Measurements from ENCODE around the gene BCDIN3D.
A peak's percentile ranks its signal among the peaks of the same experiment; 100 is the strongest.

Gene BCDIN3D

DNA sequence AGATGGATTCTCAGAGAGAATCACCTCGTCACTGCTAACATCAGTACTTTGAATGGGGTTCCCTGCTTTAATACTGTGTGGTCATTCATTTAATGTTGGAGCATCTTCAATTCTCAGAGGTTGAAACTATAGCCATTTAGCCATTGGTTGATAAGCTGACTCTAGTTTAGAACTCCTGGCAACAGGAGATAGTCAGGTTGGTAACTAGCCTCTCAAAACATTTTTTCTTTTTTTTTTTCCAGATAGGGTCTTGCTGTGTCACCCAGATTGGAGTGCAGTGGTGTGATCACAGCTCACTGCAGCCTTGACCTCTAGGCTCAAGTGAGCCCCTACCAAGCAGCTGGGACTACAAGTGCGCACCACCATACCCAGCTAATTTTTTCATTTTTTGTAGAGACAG lies 11.2 kb downstream of the BCDIN3D start:
- TF ChIP-seq CTCF (IDR thresholded peaks at IDR 0.05; ENCODE audit: insufficient read depth, low read depth, low read length, missing control alignments): no peak
- DNase-seq (ENCODE audit: low read depth): no peak
- H3K4me3 ChIP-seq (ENCODE audit: low read length): no peak overlapping the region

DNA sequence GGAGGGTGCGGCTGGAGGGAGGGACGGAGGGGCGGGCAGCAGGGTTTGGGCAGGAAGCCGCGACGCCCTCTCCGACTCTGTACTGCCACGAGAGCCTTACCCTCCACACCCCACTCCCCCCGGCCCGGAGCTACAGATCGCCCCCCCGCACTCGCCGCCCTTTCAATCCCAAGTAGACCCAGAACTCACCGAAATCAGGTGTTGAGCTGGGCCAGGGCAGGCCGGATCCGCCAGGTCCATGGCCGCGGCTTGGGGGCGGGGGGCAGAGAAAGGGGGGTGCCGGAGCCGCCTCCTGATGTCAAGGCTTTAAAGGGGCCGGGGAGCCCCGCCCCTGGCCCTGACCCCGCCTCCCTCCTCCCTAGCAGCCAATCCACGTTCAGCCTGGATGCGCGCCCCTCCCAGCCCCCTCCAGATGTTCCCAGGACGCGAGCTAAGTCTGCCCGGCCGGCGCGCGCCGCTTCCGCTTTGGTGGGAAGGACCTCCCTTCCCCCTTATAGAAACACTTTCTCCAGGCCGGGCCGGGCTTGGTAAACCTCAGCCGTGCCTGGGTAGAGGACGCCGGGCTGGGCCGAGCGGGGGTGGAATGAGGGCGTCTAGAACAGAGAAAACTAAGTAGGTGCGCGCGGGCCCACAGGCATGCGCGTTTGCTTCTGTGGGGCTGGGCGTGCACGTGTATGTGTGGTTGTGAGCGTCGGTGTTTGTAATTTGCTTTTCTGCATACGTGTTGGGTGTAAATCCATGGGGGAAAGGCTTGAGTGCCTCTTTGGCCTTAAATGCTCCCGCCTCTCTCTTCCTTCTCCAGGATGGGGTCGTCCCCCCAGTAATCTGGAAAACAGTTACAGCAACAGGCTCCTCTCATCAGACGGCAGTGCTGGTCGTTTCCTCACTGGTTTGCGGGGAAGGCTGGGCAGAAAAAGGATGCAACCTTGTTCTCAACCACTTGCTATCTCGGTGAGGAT lies 14.5 kb downstream of the BCDIN3D start, which contains the start of gene NCKAP5L:
TSS of gene NCKAP5L (minus strand) at position 281 of the 959 bp plus-strand sequence. CDS start 24,369 bp downstream, outside the sequence.
- DNase-seq (ENCODE audit: low read depth): peak; percentile 97
- H3K4me3 ChIP-seq (ENCODE audit: low read length): peak within 1 kb of the TSS; percentile 67
- TF ChIP-seq CTCF (IDR thresholded peaks at IDR 0.05; ENCODE audit: insufficient read depth, low read depth, low read length, missing control alignments): no peak

GRCh38 chr12:49827401-49828099 lies 15.4 kb downstream of the BCDIN3D start:
- H3K4me3 ChIP-seq (ENCODE audit: low read length): peak overlapping the region; percentile 67
- TF ChIP-seq CTCF (IDR thresholded peaks at IDR 0.05; ENCODE audit: insufficient read depth, low read depth, low read length, missing control alignments): no peak
- peak; percentile 26 for DNase-seq (ENCODE audit: low read depth)

DNA sequence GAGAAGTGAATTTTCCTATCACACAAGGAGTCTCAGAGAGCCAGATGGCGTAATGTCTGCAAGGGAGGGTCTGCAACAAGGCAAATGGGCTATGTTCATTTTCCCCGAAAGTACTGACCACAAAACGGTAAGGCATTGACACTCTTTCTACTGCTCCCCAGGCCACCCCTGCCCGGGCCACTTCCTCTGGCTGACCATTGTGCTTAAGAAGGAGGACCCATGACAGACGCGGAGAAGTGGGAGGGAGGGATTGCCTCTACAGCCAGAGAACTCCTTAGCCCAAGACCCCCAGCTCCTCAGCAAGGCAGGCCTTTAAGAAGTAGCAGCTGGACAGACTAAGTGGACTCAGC lies 15.9 kb downstream of the BCDIN3D start:
- peak overlapping the region; percentile 67 for H3K4me3 ChIP-seq (ENCODE audit: low read length)
- DNase-seq (ENCODE audit: low read depth): no peak
- no peak for TF ChIP-seq CTCF (IDR thresholded peaks at IDR 0.05; ENCODE audit: insufficient read depth, low read depth, low read length, missing control alignments)

- DNase-seq (ENCODE audit: low read depth): peak; percentile 45
- no peak for TF ChIP-seq CTCF (IDR thresholded peaks at IDR 0.05; ENCODE audit: insufficient read depth, low read depth, low read length, missing control alignments)
- H3K4me3 ChIP-seq (ENCODE audit: low read length): no peak overlapping the region
These were observed 16.9 kb downstream of the BCDIN3D start for GRCh38 chr12:49825971-49826421.

DNA sequence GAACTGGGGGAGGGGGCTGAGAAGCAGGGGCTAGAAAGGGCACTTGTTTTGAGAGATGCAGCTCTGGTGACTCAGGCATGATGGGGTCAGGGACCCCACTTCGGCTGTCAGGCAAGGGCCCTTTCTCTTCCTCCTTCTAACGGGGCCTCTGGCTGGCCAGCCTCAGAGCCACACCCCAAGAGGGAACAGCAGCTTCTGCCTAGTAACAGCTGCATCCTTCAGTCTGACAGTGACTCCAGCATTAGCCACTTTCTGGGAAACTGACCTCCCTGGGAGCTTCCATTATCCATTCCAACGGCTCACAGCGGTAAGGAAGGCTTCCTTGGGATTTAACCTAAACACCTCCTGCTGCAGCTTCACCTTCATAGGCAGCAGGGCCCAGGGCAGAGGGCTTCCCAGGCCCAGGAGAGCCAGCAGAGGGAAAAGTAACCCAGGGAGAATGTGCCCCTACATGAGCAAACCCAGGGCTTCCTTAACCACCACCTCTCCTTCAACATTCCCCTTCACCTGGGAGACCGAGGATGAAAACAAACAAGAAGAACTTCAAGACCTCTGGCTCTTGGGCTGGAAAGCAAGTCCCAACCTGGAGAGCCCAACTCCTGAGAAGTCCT lies 17.4 kb downstream of the BCDIN3D start:
- TF ChIP-seq CTCF (IDR thresholded peaks at IDR 0.05; ENCODE audit: insufficient read depth, low read depth, low read length, missing control alignments): no peak
- peak; percentile 40 for DNase-seq (ENCODE audit: low read depth)
- no peak overlapping the region for H3K4me3 ChIP-seq (ENCODE audit: low read length)
